Ovary (tissue), 9 donors: Measurements from ENCODE around the gene MAPK10. TPM values are rescaled to one million over a fixed set of nuclear protein-coding genes. Genes with fewer than 3 reads are reported as not detected.
A peak's percentile ranks its signal among the peaks of the same experiment; 100 is the strongest.

Experiments
- DNase-seq, 5 donors: peaks; one replicate each; pipeline ENCODE4 v3.0.0-alpha.2; 2019 to 2020
- H3K27ac ChIP-seq, 2 donors: fragments of 200-600 bp; one replicate each; pipeline versions ENCODE4 v1.5.1 to v1.8.0; 2019 to 2022
- H3K27me3 ChIP-seq: fragments of 200-600 bp; one replicate; pipeline ENCODE4 v1.8.0; 2022
- H3K36me3 ChIP-seq: fragments of 200-600 bp; sonication (generic); one replicate; pipeline ENCODE4 v1.5.1; 2019
- H3K4me1 ChIP-seq: one replicate; pipeline ENCODE4 v1.8.1; 2013; ENCODE audit warnings: mild to moderate bottlenecking, moderate library complexity; ENCODE audit not compliant: insufficient read depth
- H3K4me3 ChIP-seq: fragments of 200-600 bp; sonication (generic); one replicate; pipeline ENCODE4 v1.5.1; 2017
- H3K9me3 ChIP-seq, 2 donors: fragments of 200-600 bp in 1 of 2; sonication (generic) in 1 of 2; one replicate each; pipeline versions ENCODE4 v1.5.1 to v1.8.1; 2013 to 2019; ENCODE audit warnings: mild to moderate bottlenecking in 1 of 2, moderate library complexity in 1 of 2
- EP300 ChIP-seq: sonication (generic); formaldehyde crosslinking; IDR thresholded peaks from one replicate; pipeline ENCODE4 v1.6.1; 2017; ENCODE audit warnings: antibody characterized with exemption
- POLR2A ChIP-seq: fragments of 450-650 bp; IDR thresholded peaks from one replicate; pipeline ENCODE4 v1.6.1; 2017; ENCODE audit warnings: antibody characterized with exemption, mild to moderate bottlenecking, moderate library complexity
- WGBS, 3 donors: extraction: QIAGEN DNeasy Blood & Tissue Kit in 1 of 3; methylation state at CpG; one replicate each; pipeline versions ENCODE4 v1.1.5 to v1.1.7; 2013 to 2017; 5-methylcytosine and 5-hydroxymethylcytosine counted together
- intact Hi-C, 4 donors: fragments of 100-400 bp; cut with DNase I; formaldehyde crosslinking; loops; one replicate each; pipeline versions ENCODE4 v1.11.0 to v1.15.1; 2022 to 2023
- polyA plus RNA-seq, 2 donors: library from polyadenylated mRNA; stranded (reverse); fragments of 200-250 nt in 1 of 2; fragments of 350-450 nt in 1 of 2; fragmentation: Illumina TruSeq in 1 of 2; extraction: RNeasy Lipid Tissue Mini Kit (QIAGEN cat#74804) in 1 of 2; gene quantifications; one replicate each; pipeline ENCODE4 v1.2.3, GENCODE V29; 2013 to 2014
- total RNA-seq, 7 donors: library from RNA; depleted of rRNA in 2 of 7; stranded (reverse); fragments of >200 nt in 2 of 7; fragmentation: NEBNext Ultra II Directional in 3 of 7; extraction: Animal tissue kit (Norgen Biotek cat#: 25700) in 3 of 7; gene quantifications; one replicate each; pipeline versions ENCODE4 v1.1.0 to v1.2.4, GENCODE V29; 2016 to 2023
- TF ChIP-seq, protein P1 (sequence below), 3 donors: fragments of 450-650 bp in 2 of 3; fragments of 200-600 bp in 1 of 3; IDR thresholded peaks; one replicate each; pipeline versions ENCODE4 v1.5.1 to v1.8.0; 2016 to 2022; ENCODE audit warnings: antibody characterized with exemption in 3 of 3, mild to moderate bottlenecking in 1 of 3
- donor health status: DM: no; HTN: no; CAD: no; lungs with moderate emphysema.
- donor health status: DM: no; HTN: no; CAD: no.
- donor health status: Bipolar disorder and iron deficiency.
- donor health status: DM: yes; HTN: yes; CAD: no.
- donor health status: DM: no; HTN: no; CAD: no.
- donor health status: DM: yes; HTN: yes; CAD: no.

Gene MAPK10
- total and polyA plus RNA-seq, 9 donors = 19.3 to 41.6 (median 32.4) TPM

DNA sequence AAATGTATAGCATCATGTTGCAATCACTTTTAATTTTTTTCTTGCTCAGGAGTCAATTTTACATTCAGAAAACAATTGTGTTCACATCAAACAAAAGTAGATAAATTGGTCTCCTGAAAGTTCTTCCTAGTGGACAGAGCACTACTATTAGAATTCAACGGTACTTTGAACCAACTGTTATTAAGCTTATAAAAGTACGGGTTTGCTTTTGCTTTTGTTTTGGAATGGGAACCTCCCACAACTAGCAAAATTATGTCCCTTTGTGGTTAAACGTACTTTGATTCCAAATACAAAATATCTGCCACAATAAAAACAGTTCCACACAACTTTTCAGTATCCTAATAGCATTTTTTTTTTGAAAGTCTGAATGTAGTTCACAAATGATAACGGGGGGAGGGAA, 8.6 kb upstream of the MAPK10 start:
- Histone ChIP-seq H3K27ac (no peak overlapping the region), H3K4me3 (no peak overlapping the region), H3K9me3 (no peaks in the 10 kb centered on the region), H3K4me1 (peaks cover 3% of the 10 kb centered on the region), H3K27me3 (no peaks in the 10 kb centered on the region), H3K36me3 (no peaks in the 10 kb centered on the region)
- TF ChIP-seq POLR2A = no peak
- no peak for TF ChIP-seq EP300
- TF ChIP-seq, protein P1, sequence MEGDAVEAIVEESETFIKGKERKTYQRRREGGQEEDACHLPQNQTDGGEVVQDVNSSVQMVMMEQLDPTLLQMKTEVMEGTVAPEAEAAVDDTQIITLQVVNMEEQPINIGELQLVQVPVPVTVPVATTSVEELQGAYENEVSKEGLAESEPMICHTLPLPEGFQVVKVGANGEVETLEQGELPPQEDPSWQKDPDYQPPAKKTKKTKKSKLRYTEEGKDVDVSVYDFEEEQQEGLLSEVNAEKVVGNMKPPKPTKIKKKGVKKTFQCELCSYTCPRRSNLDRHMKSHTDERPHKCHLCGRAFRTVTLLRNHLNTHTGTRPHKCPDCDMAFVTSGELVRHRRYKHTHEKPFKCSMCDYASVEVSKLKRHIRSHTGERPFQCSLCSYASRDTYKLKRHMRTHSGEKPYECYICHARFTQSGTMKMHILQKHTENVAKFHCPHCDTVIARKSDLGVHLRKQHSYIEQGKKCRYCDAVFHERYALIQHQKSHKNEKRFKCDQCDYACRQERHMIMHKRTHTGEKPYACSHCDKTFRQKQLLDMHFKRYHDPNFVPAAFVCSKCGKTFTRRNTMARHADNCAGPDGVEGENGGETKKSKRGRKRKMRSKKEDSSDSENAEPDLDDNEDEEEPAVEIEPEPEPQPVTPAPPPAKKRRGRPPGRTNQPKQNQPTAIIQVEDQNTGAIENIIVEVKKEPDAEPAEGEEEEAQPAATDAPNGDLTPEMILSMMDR (IDR thresholded peaks at IDR 0.05) = no peak
- no peak for DNase-seq
- WGBS, 3 donors = 6 to 32% (median 9%) methylated on average over 4 of the region's 4 CpGs
- intact Hi-C loops = no loop called here

DNA sequence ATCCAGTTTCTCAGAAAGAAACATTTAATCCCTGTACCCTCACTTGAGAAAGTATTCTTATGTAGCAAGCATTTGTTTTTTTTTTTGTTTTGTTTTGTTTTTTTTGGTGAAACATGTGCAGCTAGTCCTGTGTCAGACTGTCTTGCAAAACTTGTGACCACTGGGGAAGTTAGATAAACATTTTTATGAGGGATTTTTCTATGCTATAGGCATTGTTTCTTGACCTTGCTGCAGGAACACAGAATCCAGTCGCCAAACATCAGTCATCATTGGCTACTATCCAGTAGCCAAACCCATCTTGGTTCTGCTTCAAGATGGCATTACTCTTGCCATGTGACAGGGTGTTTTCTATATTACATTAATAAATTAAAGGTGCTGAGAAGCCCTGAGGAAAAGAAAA, 7.7 kb upstream of the MAPK10 start:
- 9 to 17% (median 14%) methylated on average over 1 of the region's 1 CpG for WGBS, 3 donors
- Histone ChIP-seq H3K36me3 (no peaks in the 10 kb centered on the region), H3K4me3 (no peak overlapping the region), H3K27ac (no peak overlapping the region), H3K27me3 (no peaks in the 10 kb centered on the region), H3K9me3 (no peaks in the 10 kb centered on the region), H3K4me1 (peaks cover 3% of the 10 kb centered on the region)
- intact Hi-C loops = no loop called here
- no peak for DNase-seq
- TF ChIP-seq EP300 (no peak), POLR2A (no peak)
- TF ChIP-seq, protein P1 (IDR thresholded peaks at IDR 0.05) = no peak

DNA sequence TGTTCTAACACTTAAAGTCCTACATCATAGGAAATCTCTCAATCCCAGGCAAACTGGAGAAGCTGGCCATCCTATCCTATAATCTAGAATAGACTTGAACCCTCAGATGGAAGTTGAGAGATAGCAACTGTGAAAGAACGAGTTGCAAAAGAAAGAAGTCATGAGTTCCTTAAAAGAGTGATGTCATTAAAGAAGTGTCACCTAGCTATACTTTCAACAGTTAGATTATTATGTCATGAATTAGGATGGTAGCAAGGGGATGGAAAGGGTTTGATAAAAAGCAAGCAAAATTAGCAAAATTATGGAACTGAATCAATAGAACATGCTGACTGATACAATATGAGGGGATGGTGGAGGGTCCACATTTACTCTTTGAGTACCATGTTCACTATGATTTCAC, 7.1 kb upstream of the MAPK10 start:
- H3K9me3 ChIP-seq = no peaks in the 10 kb centered on the region
- WGBS, 3 donors = 90 to 97% (median 90%) methylated on average over 1 of the region's 1 CpG
- H3K27ac ChIP-seq = no peak overlapping the region
- H3K27me3 ChIP-seq = no peaks in the 10 kb centered on the region
- TF ChIP-seq POLR2A = no peak
- DNase-seq = no peak
- no peaks in the 10 kb centered on the region for H3K36me3 ChIP-seq
- intact Hi-C loops = no loop called here
- H3K4me1 ChIP-seq = peaks cover 3% of the 10 kb centered on the region
- no peak overlapping the region for H3K4me3 ChIP-seq

DNA sequence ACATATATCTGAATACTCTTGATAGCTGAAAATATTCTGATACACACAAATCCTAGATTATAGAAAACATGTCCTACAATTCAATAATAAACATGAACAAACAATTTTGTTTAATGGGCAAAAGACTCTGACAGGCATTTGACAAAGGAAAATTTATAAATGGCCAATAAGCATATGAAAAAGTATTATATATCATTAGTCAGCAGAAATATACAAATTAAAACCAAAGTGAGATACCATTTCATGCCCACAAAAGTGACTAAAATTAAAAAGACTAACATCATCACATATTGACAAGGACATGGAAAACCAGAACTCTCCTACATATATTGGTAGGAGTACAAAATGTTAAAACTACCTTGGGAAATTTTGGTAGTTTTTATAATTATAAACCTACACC, 2.7 kb upstream of the MAPK10 start:
- no peak for DNase-seq
- peaks cover 10% of the 10 kb centered on the region for H3K4me1 ChIP-seq
- no peak overlapping the region for H3K4me3 ChIP-seq
- H3K27me3 ChIP-seq = no peaks in the 10 kb centered on the region
- intact Hi-C loops = no loop called here
- no peaks in the 10 kb centered on the region for H3K36me3 ChIP-seq
- H3K27ac ChIP-seq = no peak overlapping the region
- no peaks in the 10 kb centered on the region for H3K9me3 ChIP-seq
- TF ChIP-seq EP300 (no peak), POLR2A (no peak)
- TF ChIP-seq, protein P1 (IDR thresholded peaks at IDR 0.05) = no peak

DNA sequence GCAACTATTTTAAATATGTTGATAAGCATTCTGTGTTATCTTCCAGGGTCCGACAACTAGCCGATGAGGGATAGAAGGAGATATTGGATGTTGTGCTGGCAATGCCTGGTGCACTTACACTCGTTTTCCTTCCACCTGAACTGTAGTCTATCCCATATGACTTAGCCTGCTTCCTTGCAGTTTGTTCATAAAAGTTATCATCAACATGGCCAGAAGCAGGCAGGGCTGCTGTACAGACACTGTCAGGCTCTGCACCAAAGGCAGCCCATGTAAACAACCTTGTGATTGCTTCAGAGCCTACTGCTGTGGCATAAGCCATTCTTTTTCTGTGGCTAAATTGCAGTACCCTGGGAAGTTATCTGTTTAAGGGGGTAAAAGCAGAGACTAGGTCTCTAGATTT, 1.6 kb downstream of the MAPK10 start:
- WGBS, 3 donors = 42 to 56% (median 50%) methylated on average over 3 of the region's 3 CpGs
- Histone ChIP-seq H3K27ac (no peak overlapping the region), H3K4me1 (peaks cover 9% of the 10 kb centered on the region), H3K9me3 (no peaks in the 10 kb centered on the region), H3K36me3 (no peaks in the 10 kb centered on the region), H3K4me3 (no peak overlapping the region), H3K27me3 (no peaks in the 10 kb centered on the region)
- peak in 1 of 5 donors; percentile 33 for DNase-seq
- intact Hi-C loops = no loop called here
- TF ChIP-seq POLR2A (no peak), EP300 (no peak)
- TF ChIP-seq, protein P1 (IDR thresholded peaks at IDR 0.05) = no peak
